Fibroblast of the conjunctiva (primary cell): ENCODE measurements around the gene ADAM19.
"Not testable (repeated sequence)": the region's sequence is repeated elsewhere in the genome, so short reads cannot be mapped to it uniquely, and the experiment has no call there.

Experiments used
- DNase-seq: peaks from one replicate; pipeline ENCODE4 v3.0.0-alpha.2; 2010; ENCODE audit warnings: low read depth

The ADAM19 gene

GRCh38 chr5:157486221-157486681 lies 89.3 kb downstream of the ADAM19 start:
- no peak for DNase-seq

GRCh38 chr5:157485811-157486210 lies 89.8 kb downstream of the ADAM19 start:
- no peak for DNase-seq

- DNase-seq = no peak
Measured at GRCh38 chr5:157485340-157485739, 90.2 kb downstream of the ADAM19 start.

GRCh38 chr5:157484768-157485167 lies 90.8 kb downstream of the ADAM19 start:
- no peak for DNase-seq

GRCh38 chr5:157482702-157483101 lies 92.9 kb downstream of the ADAM19 start:
- not testable (repeated sequence) for DNase-seq

GRCh38 chr5:157481666-157482065 lies 93.9 kb downstream of the ADAM19 start:
- DNase-seq = no peak

GRCh38 chr5:157481265-157481664 lies 94.3 kb downstream of the ADAM19 start:
- no peak for DNase-seq

- no peak for DNase-seq
Measured at GRCh38 chr5:157479612-157480510, 95.7 kb downstream of the ADAM19 start.

GRCh38 chr5:157479166-157479565 lies 96.4 kb downstream of the ADAM19 start:
- DNase-seq = no peak

- no peak for DNase-seq
Measured at GRCh38 chr5:157478726-157479125, 96.8 kb downstream of the ADAM19 start.

GRCh38 chr5:157477814-157478494 lies 97.6 kb downstream of the ADAM19 start:
- DNase-seq = no peak

- DNase-seq = peak; percentile 65
Measured at GRCh38 chr5:157476702-157477408, 98.7 kb downstream of the ADAM19 start.

GRCh38 chr5:157475432-157475831 lies 100.1 kb downstream of the ADAM19 start:
- no peak for DNase-seq

GRCh38 chr5:157473383-157474320 lies 101.9 kb downstream of the ADAM19 start:
- no peak for DNase-seq

GRCh38 chr5:157471709-157472108 lies 103.9 kb downstream of the ADAM19 start:
- DNase-seq = no peak

- no peak for DNase-seq
Measured at GRCh38 chr5:157470631-157471030, 104.9 kb downstream of the ADAM19 start.

GRCh38 chr5:157469687-157470086 lies 105.9 kb downstream of the ADAM19 start:
- no peak for DNase-seq

- no peak for DNase-seq
Measured at GRCh38 chr5:157469073-157469472, 106.5 kb downstream of the ADAM19 start.

- DNase-seq = no peak
Measured at GRCh38 chr5:157468293-157468965, 107.1 kb downstream of the ADAM19 start.

GRCh38 chr5:157464519-157465171 lies 110.9 kb downstream of the ADAM19 start:
- DNase-seq = peak; percentile 87
